HL-60 (cell line): ENCODE measurements around the gene PRR9.

ENCODE experiments used
- DNase-seq, 2 experiments: peaks; one replicate each; pipeline ENCODE4 v3.0.0-alpha.2; 2010 to 2020; ENCODE audit warnings: low read depth in 1 of 2, low spot score in 1 of 2
- H3K27ac ChIP-seq: fragments of 250-450 bp; sonication (Bioruptor Pico); replicated peaks from 2 replicates; pipeline ENCODE4 v1.5.1; 2020; ENCODE audit warnings: mild to moderate bottlenecking, moderate library complexity
- H3K27me3 ChIP-seq: fragments of 250-450 bp; sonication (Bioruptor Pico); 2 replicates; pipeline ENCODE4 v1.5.1; 2021; ENCODE audit warnings: mild to moderate bottlenecking, moderate library complexity; ENCODE audit not compliant: insufficient read depth, poor library complexity, severe bottlenecking
- H3K4me3 ChIP-seq: replicated peaks from 2 replicates; pipeline ENCODE4 v1.5.1; 2011; ENCODE audit warnings: mild to moderate bottlenecking, control low read depth, low read length; ENCODE audit not compliant: insufficient read depth
- CTCF ChIP-seq: IDR thresholded peaks from one replicate; pipeline ENCODE4 v1.5.1; 2011; ENCODE audit warnings: low read length, control low read depth, inconsistent platforms; ENCODE audit not compliant: insufficient read depth
- GABPA ChIP-seq: IDR thresholded peaks from 2 replicates; pipeline ENCODE4 v1.6.1; 2012; ENCODE audit warnings: low read depth
- POLR2AphosphoS5 ChIP-seq: IDR thresholded peaks from 2 replicates; pipeline ENCODE4 v1.6.1; 2012; ENCODE audit warnings: low read depth
- REST ChIP-seq: IDR thresholded peaks from 2 replicates; pipeline ENCODE4 v1.6.1; 2012; ENCODE audit warnings: low read depth; ENCODE audit not compliant: insufficient replicate concordance
- SPI1 ChIP-seq: IDR thresholded peaks from 2 replicates; pipeline ENCODE4 v1.6.1; 2012; ENCODE audit warnings: low read depth, mild to moderate bottlenecking, borderline replicate concordance

PRR9 gene

GRCh38 chr1:153192697-153193096 is 24.7 kb upstream of the PRR9 start:
- TF ChIP-seq CTCF: no peak
- no peak for TF ChIP-seq GABPA
- no peak for TF ChIP-seq POLR2AphosphoS5
- TF ChIP-seq REST: no peak
- TF ChIP-seq SPI1: no peak
- Histone ChIP-seq H3K27me3 (peaks cover 2% of the 10 kb centered on the region), H3K27ac (no peak overlapping the region), H3K4me3 (no peak overlapping the region)
- no peak for DNase-seq

- Histone ChIP-seq H3K27me3 (peaks cover 2% of the 10 kb centered on the region), H3K4me3 (no peak overlapping the region), H3K27ac (no peak overlapping the region)
- TF ChIP-seq SPI1: no peak
- TF ChIP-seq REST: no peak
- TF ChIP-seq CTCF: no peak
- no peak for TF ChIP-seq GABPA
- TF ChIP-seq POLR2AphosphoS5: no peak
- no peak for DNase-seq
These were observed 22.9 kb upstream of the PRR9 start for GRCh38 chr1:153194331-153195050.

- no peak overlapping the region for H3K4me3 ChIP-seq
- peaks cover 2% of the 10 kb centered on the region for H3K27me3 ChIP-seq
- no peak overlapping the region for H3K27ac ChIP-seq
- TF ChIP-seq POLR2AphosphoS5: no peak
- TF ChIP-seq SPI1: no peak
- no peak for TF ChIP-seq REST
- no peak for TF ChIP-seq GABPA
- TF ChIP-seq CTCF: no peak
- no peak for DNase-seq
These were observed 22.2 kb upstream of the PRR9 start for GRCh38 chr1:153195216-153195615.
